Neural cell (in vitro differentiated cells): ENCODE data around the gene ACTR1B. TPM values are rescaled to one million over a fixed set of nuclear protein-coding genes. Genes with fewer than 3 reads are reported as not detected.

Experiments
- H2AFZ ChIP-seq: fragments of 200-600, 300-800 bp; sonication (generic), shearing (Covaris generic); 2 replicates; pipeline ENCODE4 v1.6.0; 2014; ENCODE audit warnings: low read depth, mild to moderate bottlenecking, antibody characterized with exemption, low read length, moderate library complexity
- H3F3A ChIP-seq: fragments of 200-600 bp; shearing (Covaris generic); 2 replicates; pipeline ENCODE4 v1.6.1; 2016; ENCODE audit warnings: mild to moderate bottlenecking, moderate library complexity, mixed read lengths, antibody characterized with exemption, low read length; ENCODE audit not compliant: insufficient read depth, poor library complexity, severe bottlenecking
- H3K27ac ChIP-seq: fragments of 200-600, 300-800 bp; sonication (generic), shearing (Covaris generic); 2 replicates; pipeline ENCODE4 v1.5.1; 2014; ENCODE audit warnings: mild to moderate bottlenecking, low read length, moderate library complexity
- H3K27me3 ChIP-seq: fragments of 300-800, 200-600 bp; sonication (generic), shearing (Covaris generic); 2 replicates; pipeline ENCODE4 v1.6.0; 2014; ENCODE audit warnings: mild to moderate bottlenecking, low read depth, low read length, moderate library complexity; ENCODE audit not compliant: insufficient read depth
- H3K36me3 ChIP-seq: fragments of 300-800, 200-600 bp; sonication (generic), shearing (Covaris generic); 2 replicates; pipeline ENCODE4 v1.5.1; 2014; ENCODE audit warnings: mild to moderate bottlenecking, antibody characterized with exemption, low read length, moderate library complexity; ENCODE audit not compliant: insufficient read depth
- H3K4me2 ChIP-seq: fragments of 300-800, 200-600 bp; sonication (generic), shearing (Covaris generic); 2 replicates; pipeline ENCODE4 v1.6.0; 2014; ENCODE audit warnings: mild to moderate bottlenecking, low read length
- H3K4me3 ChIP-seq: fragments of 300-800, 200-600 bp; sonication (generic), shearing (Covaris generic); 2 replicates; pipeline ENCODE4 v1.5.1; 2014; ENCODE audit warnings: mild to moderate bottlenecking, low read length, moderate library complexity
- H3K79me2 ChIP-seq: fragments of 200-600 bp; shearing (Covaris generic); replicated peaks from 2 replicates; pipeline ENCODE4 v1.6.0; 2014; ENCODE audit warnings: mild to moderate bottlenecking, low read length, moderate library complexity; ENCODE audit not compliant: insufficient read depth
- H3K9ac ChIP-seq: fragments of 300-800, 200-600 bp; sonication (generic), shearing (Covaris generic); 2 replicates; pipeline ENCODE4 v1.6.1; 2016; ENCODE audit warnings: mild to moderate bottlenecking, low read length, mixed read lengths
- H3K9me2 ChIP-seq: fragments of 200-600 bp; shearing (Covaris generic); 2 replicates; pipeline ENCODE4 v1.6.1; 2016; ENCODE audit warnings: mild to moderate bottlenecking, low read length, mixed read lengths; ENCODE audit not compliant: insufficient read depth
- H3K9me3 ChIP-seq: fragments of 200-600, 300-800 bp; sonication (generic), shearing (Covaris generic); 2 replicates; pipeline ENCODE4 v1.6.1; 2016; ENCODE audit warnings: mild to moderate bottlenecking, mixed run types, low read length, moderate library complexity, mixed read lengths
- H4K20me1 ChIP-seq: fragments of 200-600 bp; shearing (Covaris generic); 2 replicates; pipeline ENCODE4 v1.6.1; 2016; ENCODE audit warnings: mild to moderate bottlenecking, mixed run types; ENCODE audit not compliant: insufficient read depth
- CTCF ChIP-seq: fragments of 450-650 bp; IDR thresholded peaks from 2 replicates; pipeline ENCODE4 v1.5.1; 2014; ENCODE audit warnings: antibody characterized with exemption, mild to moderate bottlenecking, moderate library complexity; ENCODE audit not compliant: poor library complexity, severe bottlenecking
- EP300 ChIP-seq: fragments of 450-650 bp; conservative IDR thresholded peaks from 2 replicates; pipeline ENCODE4 v1.6.1; 2014; ENCODE audit warnings: antibody characterized with exemption, mild to moderate bottlenecking, moderate library complexity; ENCODE audit not compliant: poor library complexity, severe bottlenecking
- EZH2 ChIP-seq: fragments of 200-600, 300-800 bp; shearing (Covaris generic), sonication (generic); IDR thresholded peaks from 2 replicates; pipeline ENCODE4 v1.6.1; 2014; ENCODE audit warnings: antibody characterized with exemption, low read length, borderline replicate concordance, mild to moderate bottlenecking; ENCODE audit not compliant: insufficient read depth, poor library complexity, severe bottlenecking
- MXI1 ChIP-seq: fragments of 450-650 bp; conservative IDR thresholded peaks from 2 replicates; pipeline ENCODE4 v1.6.1; 2014; ENCODE audit warnings: antibody characterized with exemption, mild to moderate bottlenecking; ENCODE audit not compliant: poor library complexity, severe bottlenecking
- POLR2AphosphoS5 ChIP-seq: IDR thresholded peaks from 2 replicates; pipeline ENCODE4 v1.6.1; 2012
- RAD21 ChIP-seq: fragments of 450-650 bp; conservative IDR thresholded peaks from 2 replicates; pipeline ENCODE4 v1.6.1; 2014; ENCODE audit warnings: antibody characterized with exemption, mild to moderate bottlenecking, moderate library complexity
- REST ChIP-seq: IDR thresholded peaks from 2 replicates; pipeline ENCODE4 v1.6.1; 2012; ENCODE audit warnings: borderline replicate concordance
- SMC3 ChIP-seq: fragments of 450-650 bp; conservative IDR thresholded peaks from 2 replicates; pipeline ENCODE4 v1.6.1; 2014; ENCODE audit warnings: antibody characterized with exemption, mild to moderate bottlenecking, moderate library complexity; ENCODE audit not compliant: poor library complexity
- TAF1 ChIP-seq: IDR thresholded peaks from 2 replicates; pipeline ENCODE4 v1.6.1; 2012; ENCODE audit warnings: low read depth
- polyA plus RNA-seq: library from polyadenylated mRNA; depleted of rRNA; stranded (reverse); fragments of >200 nt; gene quantifications from 2 replicates; pipeline ENCODE4 v1.2.3, GENCODE V29; 2014

ACTR1B gene
- polyA plus RNA-seq, 1 donor from 2014 or later: 138 TPM

DNA sequence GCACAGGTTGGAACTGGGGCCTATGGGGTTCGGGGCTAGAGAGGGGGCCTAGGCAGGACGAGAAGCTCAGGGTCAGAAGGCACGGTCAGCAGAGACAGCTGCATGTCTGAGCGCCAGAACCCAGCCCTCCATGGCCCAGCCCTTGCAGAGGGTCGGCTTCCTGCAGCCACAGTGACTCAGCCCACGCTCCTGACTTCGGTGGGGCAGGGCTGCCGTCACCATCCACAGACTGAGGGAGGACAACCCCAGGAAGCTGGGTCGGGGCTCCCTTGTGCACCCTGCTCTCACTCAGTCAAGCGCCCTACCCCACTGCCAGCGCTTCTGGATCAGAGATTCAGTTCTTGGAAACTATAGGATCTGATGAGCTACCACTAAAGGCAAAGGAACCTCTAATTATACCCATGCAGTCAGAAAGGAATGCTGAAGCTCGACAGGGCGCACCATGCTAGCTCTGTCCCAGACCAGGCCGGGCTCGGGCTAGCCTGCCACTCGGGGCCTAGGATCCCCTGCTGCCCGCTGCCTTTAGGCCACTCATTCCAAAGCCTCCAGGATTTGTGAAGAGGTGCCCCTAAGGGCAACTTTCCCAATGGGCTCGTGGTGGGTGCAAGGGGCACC is 3.0 kb downstream of the ACTR1B start:
- H2AFZ ChIP-seq: no peak overlapping the region
- no peak overlapping the region for H3K4me3 ChIP-seq
- TF ChIP-seq TAF1 (no peak), SMC3 (no peak), RAD21 (no peak), CTCF (no peak), EZH2 (no peak), EP300 (no peak), REST (no peak), POLR2AphosphoS5 (no peak), MXI1 (no peak)
- H3K27me3 ChIP-seq: no peaks in the 10 kb centered on the region
- no peaks in the 10 kb centered on the region for H3K36me3 ChIP-seq
- no peak overlapping the region for H3K27ac ChIP-seq
- H3K79me2 ChIP-seq: peaks cover 20% of the 10 kb centered on the region
- no peaks in the 10 kb centered on the region for H3K9me3 ChIP-seq
- no peak overlapping the region for H3K4me2 ChIP-seq
- no peaks in the 10 kb centered on the region for H4K20me1 ChIP-seq
- H3K9me2 ChIP-seq: no peaks in the 10 kb centered on the region
- H3K9ac ChIP-seq: no peak overlapping the region
- H3F3A ChIP-seq: no peaks in the 10 kb centered on the region

- Histone ChIP-seq H3K27me3 (no peaks in the 10 kb centered on the region), H3K4me2 (no peak overlapping the region), H3K9me2 (no peaks in the 10 kb centered on the region), H2AFZ (no peak overlapping the region), H3K36me3 (no peaks in the 10 kb centered on the region), H3K27ac (no peak overlapping the region), H3K9me3 (no peaks in the 10 kb centered on the region), H4K20me1 (no peaks in the 10 kb centered on the region), H3F3A (no peaks in the 10 kb centered on the region), H3K4me3 (no peak overlapping the region), H3K79me2 (peaks cover 20% of the 10 kb centered on the region), H3K9ac (no peak overlapping the region)
- no peak for TF ChIP-seq SMC3
- TF ChIP-seq POLR2AphosphoS5: no peak
- TF ChIP-seq EP300: no peak
- no peak for TF ChIP-seq TAF1
- TF ChIP-seq RAD21: no peak
- TF ChIP-seq REST: no peak
- TF ChIP-seq CTCF: no peak
- no peak for TF ChIP-seq EZH2
- no peak for TF ChIP-seq MXI1
Observed at GRCh38 chr2:97660044-97660774, 3.6 kb downstream of the ACTR1B start.
